Activated B cell treated with CpG ODN at 0.5 μM for 24 hours (primary cell): Measurements from ENCODE around the gene OR9A4. TPM values are rescaled to one million over a fixed set of nuclear protein-coding genes. Genes with fewer than 3 reads are reported as not detected.

Source experiments
- ATAC-seq: fragments of 200-7000 bp; cut with Tn5 transposase; one replicate; pipeline ENCODE4 v1.10.0; 2021; ENCODE audit warnings: low read depth, mild to moderate bottlenecking, moderate library complexity
- CTCF ChIA-PET: fragments of 350-600 bp; sonication (Branson Sonifier 250); formaldehyde crosslinking; loops from one replicate; lab custom pipeline; 2021; ENCODE audit warnings: antibody characterized with exemption; lab: Charles Lee
- POLR2A ChIA-PET: fragments of 350-600 bp; sonication (Branson Sonifier 250); formaldehyde crosslinking; loops from one replicate; lab custom pipeline; 2021; ENCODE audit warnings: antibody characterized with exemption; lab: Charles Lee
- DNase-seq: peaks from one replicate; pipeline ENCODE4 v3.0.0; 2022
- H3K27ac Mint-ChIP-seq: one replicate; pipeline ENCODE4 v1.8.0; 2020; ENCODE audit warnings: mixed read lengths
- H3K27me3 Mint-ChIP-seq: one replicate; pipeline ENCODE4 v1.8.0; 2021; ENCODE audit warnings: mixed read lengths
- H3K36me3 Mint-ChIP-seq: one replicate; pipeline ENCODE4 v1.8.0; 2021; ENCODE audit warnings: low read depth, mixed read lengths
- H3K4me1 Mint-ChIP-seq: one replicate; pipeline ENCODE4 v1.8.0; 2021; ENCODE audit warnings: mixed read lengths
- H3K4me3 Mint-ChIP-seq: one replicate; pipeline ENCODE4 v1.8.0; 2020; ENCODE audit warnings: mild to moderate bottlenecking, mixed read lengths
- H3K9me3 Mint-ChIP-seq: one replicate; pipeline ENCODE4 v1.8.0; 2020; ENCODE audit warnings: mixed read lengths
- CTCF ChIP-seq: fragments of 200-600 bp; IDR thresholded peaks from one replicate; pipeline ENCODE4 v1.8.0; 2022; ENCODE audit warnings: antibody characterized with exemption, mild to moderate bottlenecking
- intact Hi-C: fragments of 100-400 bp; cut with micrococcal nuclease; formaldehyde crosslinking; loops from one replicate; pipeline ENCODE4 v1.15.1; 2024
- total RNA-seq: library from RNA; stranded (reverse); gene quantifications from 2 replicates; pipeline ENCODE4 v1.2.3, GENCODE V29; 2022

The OR9A4 gene
- total RNA-seq, 1 donor from 2014 or later, result not detected

DNA sequence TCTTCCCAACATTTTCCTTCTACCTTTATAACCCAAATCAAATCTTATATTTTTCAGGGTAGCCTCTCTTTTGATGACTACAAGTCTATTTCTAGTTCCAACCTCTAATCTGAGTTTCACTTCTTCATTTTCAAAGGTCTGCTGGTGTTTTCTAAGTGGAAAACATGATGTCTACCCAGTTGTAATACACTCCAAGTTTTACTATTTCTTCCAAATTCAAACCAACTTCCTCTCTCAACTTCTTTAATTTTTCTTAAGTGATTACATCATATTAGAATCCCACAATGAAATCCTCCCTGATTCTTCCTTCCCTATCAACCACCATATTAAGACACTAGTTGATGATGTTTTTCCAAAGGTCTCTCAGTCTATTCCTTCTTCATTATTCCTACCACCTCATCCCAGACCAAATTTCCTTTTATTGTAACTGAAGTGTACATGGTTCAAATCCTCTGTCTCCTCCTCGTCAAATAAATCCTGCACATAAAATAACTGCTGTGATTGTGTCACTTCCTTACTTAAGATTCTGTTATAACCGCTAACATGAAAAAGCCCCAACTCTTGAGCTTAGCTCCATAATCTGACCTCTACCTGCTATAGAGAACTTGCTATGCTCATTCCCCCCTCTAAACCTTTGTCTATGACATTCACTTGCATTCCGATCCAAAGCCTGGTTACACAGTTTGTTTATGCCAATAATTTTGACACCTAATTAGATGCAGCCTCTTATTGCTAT, 44.7 kb downstream of the OR9A4 start:
- no peak for TF ChIP-seq CTCF
- H3K4me1 Mint-ChIP-seq, result peaks cover 20% of the 10 kb centered on the region
- H3K27ac Mint-ChIP-seq, result peak overlapping the region; percentile 85
- no peaks in the 10 kb centered on the region for H3K27me3 Mint-ChIP-seq
- ATAC-seq, result peak; percentile 75
- H3K9me3 Mint-ChIP-seq, result peaks cover 7% of the 10 kb centered on the region
- POLR2A ChIA-PET, result no interaction called here
- CTCF ChIA-PET, result interaction anchor here (1.2 kb wide), 1 partner anchor 15 kb away, joined by 3 read pairs; no protein-coding TSS in a partner anchor
- intact Hi-C loops, result loop anchor here (1.0 kb wide), 2 partner anchors 15 to 223 kb away; partner anchors contain the start of gene SSBP1
- H3K36me3 Mint-ChIP-seq, result no peaks in the 10 kb centered on the region
- peak overlapping the region; percentile 13 for H3K4me3 Mint-ChIP-seq
- no peak for DNase-seq

Other genes starting within 250 kb of the OR9A4 start
- gene DENND11, start 214.2 kb upstream of the OR9A4 start, total RNA-seq, result 49.1 and 58.1 TPM in 2 replicates
- gene WEE2, start 208.0 kb upstream of the OR9A4 start, total RNA-seq, result not detected in 2 replicates
- gene SSBP1, start 178.0 kb upstream of the OR9A4 start, total RNA-seq, result 122 and 146 TPM in 2 replicates
- gene TAS2R3, start 152.3 kb upstream of the OR9A4 start, total RNA-seq, result 2.8 and 3.3 TPM in 2 replicates
- 1.3 and 1.9 TPM in 2 replicates for gene TAS2R4, start 139.7 kb upstream of the OR9A4 start, total RNA-seq
- gene TAS2R5, start 126.2 kb upstream of the OR9A4 start, total RNA-seq, result 1.1 and 1.5 TPM in 2 replicates
- gene PRSS37, start 74.9 kb upstream of the OR9A4 start, total RNA-seq, result not detected in 2 replicates
- 0.20 and 0.35 TPM in 2 replicates for gene CLEC5A, start 30.6 kb downstream of the OR9A4 start, total RNA-seq
- not detected in 2 replicates for gene TAS2R38, start 57.4 kb downstream of the OR9A4 start, total RNA-seq
- gene MGAM, start 79.5 kb downstream of the OR9A4 start, total RNA-seq, result 0.04 and 0.15 TPM in 2 replicates
- not detected in 2 replicates for gene MGAM2, start 195.3 kb downstream of the OR9A4 start, total RNA-seq